Fibroblast of lung (primary cell): Measurements from ENCODE around the gene TMUB1.

Source experiments
- EZH2 ChIP-seq: IDR thresholded peaks from 2 replicates; pipeline ENCODE4 v1.5.1; 2012; ENCODE audit warnings: low read length, control low read depth, mild to moderate bottlenecking; ENCODE audit errors: missing control alignments
- TF ChIP-seq, protein P1 (sequence below), 2 donors: IDR thresholded peaks in 1 of 2; conservative IDR thresholded peaks in 1 of 2; 1 replicate in 1 of 2; 2 replicates in 1 of 2; pipeline ENCODE4 v1.5.1; 2011 to 2012; ENCODE audit warnings: low read length in 2 of 2, control low read depth in 1 of 2, inconsistent platforms in 1 of 2, low read depth in 1 of 2, mild to moderate bottlenecking in 1 of 2

DNA sequence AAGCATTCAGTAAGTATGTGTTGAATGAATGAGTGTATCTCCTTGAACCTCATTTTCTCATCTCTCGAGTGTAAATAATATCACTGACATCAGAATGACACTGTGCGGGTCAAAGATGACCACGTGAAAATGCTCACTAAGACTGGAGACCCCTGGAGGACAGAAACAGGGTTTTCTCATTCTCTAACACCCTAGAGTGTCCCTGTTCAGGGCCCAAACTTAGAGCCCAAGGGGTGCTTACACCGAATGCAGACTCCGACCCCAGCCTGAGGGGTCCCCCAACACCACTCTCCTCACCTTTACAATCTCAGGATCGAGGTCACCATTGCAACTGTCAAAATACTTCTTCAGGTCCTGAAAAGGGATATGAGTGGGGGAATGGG lies 27.0 kb downstream of the TMUB1 start:
- TF ChIP-seq, protein P1, sequence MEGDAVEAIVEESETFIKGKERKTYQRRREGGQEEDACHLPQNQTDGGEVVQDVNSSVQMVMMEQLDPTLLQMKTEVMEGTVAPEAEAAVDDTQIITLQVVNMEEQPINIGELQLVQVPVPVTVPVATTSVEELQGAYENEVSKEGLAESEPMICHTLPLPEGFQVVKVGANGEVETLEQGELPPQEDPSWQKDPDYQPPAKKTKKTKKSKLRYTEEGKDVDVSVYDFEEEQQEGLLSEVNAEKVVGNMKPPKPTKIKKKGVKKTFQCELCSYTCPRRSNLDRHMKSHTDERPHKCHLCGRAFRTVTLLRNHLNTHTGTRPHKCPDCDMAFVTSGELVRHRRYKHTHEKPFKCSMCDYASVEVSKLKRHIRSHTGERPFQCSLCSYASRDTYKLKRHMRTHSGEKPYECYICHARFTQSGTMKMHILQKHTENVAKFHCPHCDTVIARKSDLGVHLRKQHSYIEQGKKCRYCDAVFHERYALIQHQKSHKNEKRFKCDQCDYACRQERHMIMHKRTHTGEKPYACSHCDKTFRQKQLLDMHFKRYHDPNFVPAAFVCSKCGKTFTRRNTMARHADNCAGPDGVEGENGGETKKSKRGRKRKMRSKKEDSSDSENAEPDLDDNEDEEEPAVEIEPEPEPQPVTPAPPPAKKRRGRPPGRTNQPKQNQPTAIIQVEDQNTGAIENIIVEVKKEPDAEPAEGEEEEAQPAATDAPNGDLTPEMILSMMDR (conservative IDR thresholded peaks at IDR 0.05 in 1 of 2, IDR thresholded peaks at IDR 0.05 in 1 of 2; ENCODE audit: low read depth in 1 of 2, low read length in 2 of 2) = no peak
- TF ChIP-seq EZH2 = no peak
